Nephron progenitor cell (in vitro differentiated cells): ENCODE measurements around the gene ASMT.
"Not testable (repeated sequence)": the region's sequence is repeated elsewhere in the genome, so short reads cannot be mapped to it uniquely, and the experiment has no call there.

ENCODE experiments used
- DNase-seq: peaks from one replicate; pipeline ENCODE4 v3.0.0; 2021
- H3K27ac Mint-ChIP-seq: 2 replicates; pipeline ENCODE4 v1.8.0; 2021; ENCODE audit warnings: mild to moderate bottlenecking, moderate library complexity, mixed read lengths
- H3K27me3 Mint-ChIP-seq: 2 replicates; pipeline ENCODE4 v1.8.0; 2021; ENCODE audit warnings: mild to moderate bottlenecking, low read depth, mixed read lengths; ENCODE audit not compliant: poor library complexity
- H3K36me3 Mint-ChIP-seq: 2 replicates; pipeline ENCODE4 v1.8.0; 2021; ENCODE audit warnings: low read depth, mixed read lengths
- H3K4me1 Mint-ChIP-seq: 2 replicates; pipeline ENCODE4 v1.8.0; 2021; ENCODE audit warnings: mixed read lengths
- H3K4me3 Mint-ChIP-seq: 2 replicates; pipeline ENCODE4 v1.8.0; 2021; ENCODE audit warnings: mild to moderate bottlenecking, moderate library complexity, mixed read lengths
- H3K9me3 Mint-ChIP-seq: 2 replicates; pipeline ENCODE4 v1.8.0; 2021; ENCODE audit warnings: mild to moderate bottlenecking, moderate library complexity, mixed read lengths
- TF ChIP-seq, protein P1 (sequence below): fragments of 200-600 bp; sonication (generic); IDR thresholded peaks from 2 replicates; pipeline ENCODE4 v1.5.0; 2021; ENCODE audit warnings: antibody characterized with exemption

ASMT gene

DNA sequence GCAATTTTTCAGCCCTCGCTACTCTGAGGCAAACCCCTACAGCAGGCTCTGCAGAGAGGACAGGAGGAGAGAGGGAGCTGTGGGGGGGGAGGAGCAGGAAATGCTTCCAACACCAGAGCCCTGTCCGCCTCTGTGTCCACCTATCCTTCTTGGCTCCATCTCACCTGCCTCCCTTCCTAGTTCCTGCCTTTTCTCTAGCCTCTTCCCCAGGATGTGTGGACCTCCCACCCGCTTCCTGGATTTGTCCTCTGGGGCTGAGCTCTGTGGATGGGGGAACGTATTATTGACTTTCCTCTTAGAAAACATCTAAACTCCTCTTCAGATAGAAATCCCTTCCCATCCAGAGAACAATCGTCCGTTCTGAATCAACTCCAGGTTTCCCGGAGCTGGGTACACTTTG is 14.4 kb downstream of the ASMT start:
- H3K9me3 Mint-ChIP-seq, result peaks cover 22% of the 10 kb centered on the region

DNA sequence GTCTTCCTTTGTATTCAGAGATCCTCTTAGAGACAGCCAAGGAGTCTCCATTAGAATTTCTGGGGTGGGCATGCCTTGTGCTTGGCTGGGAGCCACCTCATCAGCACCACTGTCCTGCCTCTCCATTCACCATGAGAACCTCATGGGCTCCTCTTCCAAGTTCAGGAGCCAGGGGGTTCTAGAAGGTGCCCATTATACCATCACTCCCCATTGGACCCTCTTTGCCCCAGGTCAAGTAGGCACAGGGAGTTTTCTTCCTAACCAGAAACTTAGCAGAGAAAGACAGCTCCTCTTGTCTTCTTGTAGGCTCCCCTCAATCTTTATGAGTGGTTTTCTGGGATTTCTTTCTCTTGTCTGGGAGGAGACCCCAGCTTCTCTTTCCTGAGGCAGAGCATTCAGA is 31.1 kb downstream of the ASMT start:
- Mint-ChIP-seq H3K4me1 (peaks cover 13% of the 10 kb centered on the region), H3K9me3 (peaks cover 62% of the 10 kb centered on the region), H3K4me3 (no peak overlapping the region), H3K27ac (no peak overlapping the region), H3K27me3 (peaks cover 11% of the 10 kb centered on the region), H3K36me3 (peaks cover 15% of the 10 kb centered on the region)
- TF ChIP-seq, protein P1, sequence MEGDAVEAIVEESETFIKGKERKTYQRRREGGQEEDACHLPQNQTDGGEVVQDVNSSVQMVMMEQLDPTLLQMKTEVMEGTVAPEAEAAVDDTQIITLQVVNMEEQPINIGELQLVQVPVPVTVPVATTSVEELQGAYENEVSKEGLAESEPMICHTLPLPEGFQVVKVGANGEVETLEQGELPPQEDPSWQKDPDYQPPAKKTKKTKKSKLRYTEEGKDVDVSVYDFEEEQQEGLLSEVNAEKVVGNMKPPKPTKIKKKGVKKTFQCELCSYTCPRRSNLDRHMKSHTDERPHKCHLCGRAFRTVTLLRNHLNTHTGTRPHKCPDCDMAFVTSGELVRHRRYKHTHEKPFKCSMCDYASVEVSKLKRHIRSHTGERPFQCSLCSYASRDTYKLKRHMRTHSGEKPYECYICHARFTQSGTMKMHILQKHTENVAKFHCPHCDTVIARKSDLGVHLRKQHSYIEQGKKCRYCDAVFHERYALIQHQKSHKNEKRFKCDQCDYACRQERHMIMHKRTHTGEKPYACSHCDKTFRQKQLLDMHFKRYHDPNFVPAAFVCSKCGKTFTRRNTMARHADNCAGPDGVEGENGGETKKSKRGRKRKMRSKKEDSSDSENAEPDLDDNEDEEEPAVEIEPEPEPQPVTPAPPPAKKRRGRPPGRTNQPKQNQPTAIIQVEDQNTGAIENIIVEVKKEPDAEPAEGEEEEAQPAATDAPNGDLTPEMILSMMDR, result no peak
- DNase-seq, result no peak

More for the DNA sequence above, 14.4 kb downstream of the ASMT start:
- Mint-ChIP-seq H3K36me3 (no peaks in the 10 kb centered on the region), H3K27ac (no peak overlapping the region), H3K27me3 (peaks cover 25% of the 10 kb centered on the region), H3K4me1 (peaks cover 5% of the 10 kb centered on the region), H3K4me3 (no peak overlapping the region)
- TF ChIP-seq, protein P1, result no peak
- no peak for DNase-seq

DNA sequence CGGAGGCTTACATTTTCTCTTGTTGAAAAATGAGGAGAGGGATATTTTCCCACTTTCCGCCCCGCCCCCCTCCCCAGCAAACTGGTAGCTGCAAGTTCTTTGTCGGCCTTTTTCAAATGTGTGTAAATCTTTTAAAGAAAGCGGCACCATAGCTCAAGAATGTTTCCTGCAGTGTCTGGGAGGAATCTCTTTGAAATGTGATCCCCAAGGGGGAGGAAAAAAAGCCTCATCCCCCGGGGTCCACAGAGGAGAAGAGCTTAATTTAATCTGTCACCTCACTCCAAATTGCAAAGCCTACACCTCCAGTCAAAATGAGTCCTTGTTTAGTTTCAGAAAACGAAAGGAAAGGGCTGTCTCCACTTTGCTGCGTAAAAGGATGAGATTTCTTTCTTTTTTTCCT is 34.8 kb downstream of the ASMT start:
- H3K27ac Mint-ChIP-seq, result no peak overlapping the region
- H3K36me3 Mint-ChIP-seq, result peaks cover 24% of the 10 kb centered on the region
- H3K4me1 Mint-ChIP-seq, result peaks cover 19% of the 10 kb centered on the region
- H3K27me3 Mint-ChIP-seq, result no peaks in the 10 kb centered on the region
- peak overlapping the region; percentile 54 for H3K4me3 Mint-ChIP-seq
- TF ChIP-seq, protein P1, result no peak
- peaks cover 47% of the 10 kb centered on the region for H3K9me3 Mint-ChIP-seq
- DNase-seq, result peak; percentile 42

DNA sequence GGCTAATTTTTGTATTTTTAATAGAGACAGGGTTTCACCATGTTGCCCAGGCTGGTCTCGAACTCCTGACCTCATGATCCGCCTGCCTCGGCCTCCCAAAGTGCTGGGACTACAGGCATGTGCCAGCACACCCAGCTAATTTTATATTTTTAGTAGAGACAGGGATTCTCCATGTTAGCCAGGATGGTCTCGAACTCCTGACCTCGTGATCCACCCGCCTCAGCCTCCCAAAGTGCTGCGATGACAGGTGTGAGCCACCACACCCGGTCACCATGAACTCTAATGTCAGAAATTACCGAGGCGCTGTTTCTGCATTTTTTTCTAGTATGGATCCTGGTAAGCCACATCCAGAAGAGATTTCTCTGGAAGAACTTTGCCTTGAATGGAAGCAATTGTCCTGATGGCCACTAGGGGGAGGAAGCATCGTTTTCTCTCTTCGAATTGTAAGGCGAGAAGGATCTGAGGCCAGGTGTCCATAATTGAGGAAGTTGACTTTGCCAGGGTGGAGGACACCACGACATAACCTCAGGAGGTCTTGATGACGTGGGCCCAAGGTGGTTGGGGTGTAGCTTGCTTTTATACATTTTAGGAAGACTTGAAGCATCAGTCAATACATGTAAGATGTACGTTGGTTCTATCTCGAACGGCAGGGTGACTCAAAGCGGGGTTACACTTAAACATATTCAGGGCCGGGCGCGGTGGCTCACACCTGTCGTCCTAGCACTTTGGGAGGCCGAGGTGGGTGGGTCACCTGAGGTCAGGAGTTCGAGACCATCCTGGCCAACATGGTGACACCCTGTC is 37.4 kb downstream of the ASMT start:
- not testable (repeated sequence) for H3K27ac Mint-ChIP-seq, H3K4me3 Mint-ChIP-seq, H3K27me3 Mint-ChIP-seq
- Mint-ChIP-seq H3K9me3 (peaks cover 34% of the 10 kb centered on the region), H3K36me3 (peaks cover 13% of the 10 kb centered on the region), H3K4me1 (peaks cover 21% of the 10 kb centered on the region)
- peak; percentile 22 for DNase-seq
- TF ChIP-seq, protein P1, result peak; percentile 68

DNA sequence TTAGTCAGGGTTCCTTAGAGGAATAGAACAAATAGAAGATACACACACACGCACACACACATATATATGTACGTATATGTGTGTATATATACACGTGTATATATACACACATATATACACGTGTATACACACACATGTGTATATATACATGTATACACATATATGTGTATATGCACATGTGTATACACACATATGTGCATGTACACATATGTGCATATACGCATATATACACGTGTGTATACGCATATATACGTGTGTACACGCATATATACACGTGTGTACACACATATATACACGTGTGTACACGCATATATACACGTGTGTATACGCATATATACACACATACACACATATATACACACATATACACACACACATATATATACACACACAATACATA is 41.5 kb downstream of the ASMT start:
- H3K9me3 Mint-ChIP-seq, result peaks cover 29% of the 10 kb centered on the region
- H3K4me3 Mint-ChIP-seq, result no peak overlapping the region
- peaks cover 4% of the 10 kb centered on the region for H3K27me3 Mint-ChIP-seq
- DNase-seq, result no peak
- H3K4me1 Mint-ChIP-seq, result peaks cover 34% of the 10 kb centered on the region
- H3K36me3 Mint-ChIP-seq, result peaks cover 9% of the 10 kb centered on the region
- TF ChIP-seq, protein P1, result no peak
- no peak overlapping the region for H3K27ac Mint-ChIP-seq
